Effector CD4-positive, alpha-beta T cell (primary cell): ENCODE results near the gene PPP1R27.

Experiments used
- DNase-seq: peaks from one replicate; pipeline ENCODE4 v3.0.0-alpha.2; 2020

The PPP1R27 gene

DNA sequence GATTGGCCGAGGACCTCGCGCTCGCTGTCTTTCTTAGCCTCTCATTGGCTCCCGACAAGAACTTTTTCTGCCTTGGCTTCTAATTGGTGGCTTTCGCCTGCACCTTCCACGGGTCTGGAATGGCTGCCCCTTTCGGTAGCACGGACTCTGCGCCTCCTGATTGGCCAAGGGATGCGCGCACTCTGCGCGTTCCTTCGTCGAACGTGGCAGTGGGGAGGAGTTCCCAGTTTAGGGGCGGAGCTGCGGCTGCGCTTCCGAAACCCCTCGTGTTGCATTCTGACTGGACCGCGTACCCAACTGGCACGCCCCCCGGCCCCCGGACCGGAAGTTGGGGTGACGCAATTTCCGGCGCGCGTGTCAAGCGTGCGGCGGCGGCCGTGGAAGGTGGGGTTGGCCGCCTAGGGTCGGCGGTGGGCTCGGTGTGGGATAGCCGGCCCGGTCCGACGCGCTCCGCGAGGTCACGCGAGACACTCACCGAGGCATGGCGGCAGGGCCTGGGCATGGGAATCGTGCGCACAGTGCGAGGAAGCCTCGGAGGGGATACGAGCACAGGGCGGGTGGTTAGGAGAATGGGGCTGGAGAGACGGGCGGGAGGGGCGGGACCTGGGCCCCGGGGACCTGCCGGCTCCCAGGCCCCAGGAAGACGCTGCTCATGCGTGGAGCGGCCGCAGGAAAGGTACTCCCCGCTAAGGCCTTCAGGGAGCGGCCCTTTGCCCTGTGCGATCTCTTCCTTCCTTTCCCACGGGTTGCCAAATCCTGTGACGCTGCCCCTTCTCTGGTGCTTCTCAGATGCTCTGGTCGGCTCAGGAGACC, 26.1 kb upstream of the PPP1R27 start:
- DNase-seq: peak; percentile 98

DNA sequence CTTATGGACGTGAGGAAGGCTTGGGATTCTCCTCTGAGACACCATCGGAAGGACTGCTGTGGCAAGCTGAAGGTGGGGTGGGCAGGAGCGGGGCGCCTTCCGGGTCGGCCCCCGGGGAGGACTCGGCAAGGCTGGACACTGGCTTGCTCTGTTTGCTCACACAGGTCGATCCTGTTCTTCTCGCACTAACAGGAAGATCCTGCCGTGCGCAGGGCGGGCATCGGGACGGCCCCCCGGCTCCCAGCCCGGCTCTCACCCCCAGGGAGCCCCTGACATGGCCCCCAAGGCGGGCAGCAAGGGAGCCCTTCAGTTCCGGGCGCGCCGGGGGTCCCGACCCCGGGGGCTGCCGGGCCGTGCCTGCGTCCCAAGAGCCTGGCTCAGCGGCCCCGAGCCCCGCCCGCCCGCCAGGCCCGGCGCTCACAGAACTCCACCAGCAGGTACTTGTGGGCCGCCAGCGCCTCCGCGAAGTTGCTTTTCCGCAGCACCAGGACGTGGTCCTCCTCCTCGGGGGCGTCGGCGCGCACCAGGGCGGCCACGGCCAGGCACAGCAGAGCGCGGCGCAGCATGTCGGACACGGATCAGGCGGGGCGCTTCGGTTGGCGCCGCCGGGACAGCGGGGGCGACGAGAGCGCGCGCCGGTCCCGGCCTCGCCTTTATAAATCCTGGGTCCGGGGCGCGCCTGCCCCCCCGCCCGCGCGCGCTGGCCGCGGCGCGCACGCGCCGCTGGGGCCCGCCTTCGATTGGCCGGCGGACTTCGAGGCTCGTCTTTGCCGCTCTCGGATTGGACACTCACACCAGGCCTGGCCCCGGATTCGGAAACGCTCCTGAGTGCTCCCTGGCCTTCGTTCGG, 25.3 kb upstream of the PPP1R27 start, which contains the start of gene P4HB:
TSS of gene P4HB (minus strand) at position 630 of the 850 bp plus-strand sequence. CDS start at position 566, 64 bp downstream.
- no peak for DNase-seq

DNA sequence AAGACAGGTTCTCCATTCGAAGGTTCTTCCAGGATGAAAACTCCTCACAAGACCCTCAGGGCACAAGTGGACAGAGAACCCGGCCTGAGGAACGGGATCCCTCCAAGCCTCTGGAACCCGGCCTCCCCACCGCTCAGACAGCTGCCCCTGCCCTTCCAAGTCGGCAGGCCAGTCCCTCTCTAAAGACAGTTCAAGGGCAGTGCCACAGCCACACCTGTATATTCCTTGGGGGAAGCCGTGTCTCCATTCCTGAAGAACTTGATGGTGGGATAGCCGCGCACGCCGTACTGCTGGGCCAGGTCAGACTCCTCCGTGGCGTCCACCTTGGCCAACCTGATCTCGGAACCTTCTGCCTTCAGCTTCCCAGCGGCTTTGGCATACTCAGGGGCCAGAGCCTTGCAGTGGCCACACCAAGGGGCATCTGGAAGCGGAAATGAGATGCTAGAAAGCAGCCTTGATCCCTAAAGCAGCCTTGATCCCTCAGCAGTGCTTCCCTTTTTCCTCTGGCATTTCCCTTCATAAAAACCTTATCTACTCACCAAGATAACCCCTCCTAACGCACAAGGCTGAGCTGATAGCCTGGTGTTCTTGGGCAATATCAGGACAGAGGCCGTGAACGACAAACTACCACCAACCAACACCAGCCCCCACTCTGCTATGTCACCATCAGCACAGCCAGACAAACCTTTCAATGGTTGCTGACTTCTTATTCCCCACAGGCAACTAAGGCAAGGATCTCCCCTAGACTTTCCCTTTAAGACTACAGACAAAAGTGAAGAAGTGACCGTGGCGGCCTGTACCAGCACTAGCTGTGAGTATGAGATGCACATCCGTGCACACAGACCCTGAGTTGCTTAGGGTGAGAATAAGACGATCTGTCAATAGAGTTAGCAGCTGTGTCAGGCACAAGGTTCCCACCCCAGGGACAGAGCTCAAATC, 24.4 kb upstream of the PPP1R27 start:
- DNase-seq: no peak

DNA sequence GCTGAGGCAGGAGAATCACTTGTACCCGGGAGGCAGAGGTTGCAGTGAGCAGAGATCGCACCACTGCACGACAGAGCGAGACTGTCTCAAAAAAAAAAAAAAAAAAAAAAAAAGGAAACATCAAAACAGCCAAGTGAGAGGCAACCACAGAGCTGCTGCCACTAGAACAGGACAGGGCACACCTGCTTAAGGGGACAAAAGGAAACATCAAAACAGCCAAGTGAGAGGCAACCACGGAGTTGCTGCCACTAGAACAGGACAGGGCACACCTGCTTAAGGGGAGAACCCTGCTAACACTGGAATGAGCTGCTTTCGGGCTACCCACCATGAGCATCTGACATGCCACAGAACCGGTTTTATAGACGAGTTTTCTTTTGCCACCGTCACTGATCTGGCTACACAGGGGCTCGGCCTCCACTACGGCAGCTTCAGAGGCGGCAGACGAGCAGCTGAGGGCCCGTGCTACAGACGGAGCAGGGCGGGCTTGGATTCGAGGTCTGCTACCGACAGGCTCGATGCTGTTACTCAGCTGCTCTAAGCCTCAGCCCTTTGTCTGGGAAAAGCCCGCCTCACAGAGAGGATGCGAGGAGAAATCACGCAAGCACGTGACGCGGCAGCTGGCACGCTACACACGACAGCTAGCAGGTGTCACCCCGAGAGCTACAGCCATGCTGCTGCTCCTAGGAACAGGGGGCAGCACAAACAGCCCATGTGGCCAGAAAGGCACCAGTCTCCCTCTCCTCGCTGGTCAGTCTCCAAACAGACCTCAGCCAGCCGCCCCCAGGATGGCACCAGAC, 23.5 kb upstream of the PPP1R27 start:
- DNase-seq: no peak

DNA sequence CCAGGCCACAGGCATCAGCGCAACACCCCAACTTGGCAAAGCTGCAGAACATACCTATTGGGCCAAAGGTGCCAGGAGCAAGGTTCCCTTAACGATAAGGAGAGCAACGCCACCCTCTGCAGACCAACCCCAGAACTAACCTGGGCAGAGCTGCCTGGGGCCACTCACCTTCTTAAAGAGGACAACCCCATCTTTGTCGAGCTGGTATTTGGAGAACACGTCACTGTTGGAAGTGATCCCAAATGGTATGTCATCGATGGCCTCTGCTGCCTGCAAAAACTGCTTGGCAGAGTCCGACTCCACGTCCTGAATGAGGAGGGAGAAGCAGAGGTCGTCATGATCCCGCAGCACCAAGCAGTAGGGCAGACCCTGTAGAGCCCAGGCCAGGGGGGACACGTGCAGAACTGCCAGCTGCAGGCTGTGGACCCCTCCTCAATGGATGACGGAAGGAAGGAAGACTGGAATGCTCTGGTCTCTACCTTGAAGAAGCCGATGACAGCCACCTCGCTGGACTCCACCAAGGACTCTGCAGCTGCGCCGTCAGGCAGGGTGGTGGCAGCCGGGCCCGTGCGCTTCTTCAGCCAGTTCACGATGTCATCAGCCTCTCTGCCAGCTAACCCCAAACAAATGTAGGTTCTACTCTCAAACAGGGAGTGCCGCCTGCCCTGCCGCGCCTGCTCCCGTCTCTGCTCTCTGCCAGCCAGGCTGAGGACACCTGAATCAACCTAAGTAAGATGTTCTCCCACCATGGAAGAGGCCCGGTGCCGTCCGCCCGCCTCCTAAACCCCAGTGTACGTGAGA, 20.3 kb upstream of the PPP1R27 start:
- DNase-seq: no peak

DNA sequence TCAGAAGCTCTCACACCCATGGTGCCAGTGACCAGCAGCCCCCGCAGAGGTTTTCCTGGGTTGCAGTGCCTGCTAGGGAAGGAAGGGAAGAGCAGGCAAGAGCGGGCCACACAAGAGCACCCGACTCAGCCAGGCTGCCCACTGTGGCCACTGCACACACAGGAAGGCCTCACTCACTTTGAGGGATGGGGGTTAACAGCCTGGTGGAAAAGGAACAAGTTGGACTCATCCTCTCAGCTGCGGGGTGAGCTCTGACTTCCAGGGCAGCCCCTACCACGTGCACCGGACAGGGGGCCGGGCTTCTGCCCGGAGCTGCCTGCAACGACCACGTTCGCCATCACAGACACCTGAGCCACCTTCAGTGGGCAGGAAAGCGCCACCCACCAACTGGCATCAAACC, 17.4 kb upstream of the PPP1R27 start:
- DNase-seq: no peak

DNA sequence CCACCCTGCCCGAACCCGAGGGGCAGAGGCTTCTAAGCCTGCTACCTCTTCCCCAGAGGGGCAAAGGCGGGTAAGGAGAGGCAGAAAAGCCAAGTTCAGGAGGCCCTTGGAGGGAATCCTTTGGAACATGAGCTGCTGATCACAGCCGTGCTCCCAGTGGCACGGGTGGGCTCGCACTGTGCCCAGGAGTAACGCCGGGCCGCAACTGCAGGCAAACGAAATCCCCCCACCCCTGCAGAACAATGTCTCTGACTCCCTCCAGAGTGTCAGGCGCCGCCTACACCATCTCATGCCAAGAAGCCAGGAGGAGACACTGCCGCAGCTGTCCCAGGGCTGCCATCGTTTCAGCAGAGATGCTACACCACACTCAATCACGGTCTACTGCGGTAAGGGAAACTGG, 16.6 kb upstream of the PPP1R27 start:
- DNase-seq: no peak

DNA sequence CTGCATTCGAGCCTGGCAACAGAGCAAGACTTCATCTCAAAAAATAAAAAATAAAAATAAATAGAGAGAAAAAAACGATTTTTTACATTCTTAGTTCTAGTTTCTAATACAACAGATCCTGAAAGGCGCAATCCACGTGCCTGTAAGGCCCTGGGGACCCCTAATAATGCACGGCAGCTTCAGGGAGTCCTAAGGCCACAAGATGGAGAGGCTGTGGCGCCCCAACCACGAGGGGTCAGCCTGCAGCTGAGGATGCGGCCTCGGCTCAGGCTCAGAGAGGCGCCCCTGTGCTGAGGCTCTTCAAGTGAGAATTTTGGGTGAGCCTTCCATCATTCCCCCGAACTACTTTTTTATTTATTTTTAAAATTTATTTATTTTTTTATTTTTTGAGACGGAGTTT, 14.6 kb upstream of the PPP1R27 start:
- DNase-seq: no peak

DNA sequence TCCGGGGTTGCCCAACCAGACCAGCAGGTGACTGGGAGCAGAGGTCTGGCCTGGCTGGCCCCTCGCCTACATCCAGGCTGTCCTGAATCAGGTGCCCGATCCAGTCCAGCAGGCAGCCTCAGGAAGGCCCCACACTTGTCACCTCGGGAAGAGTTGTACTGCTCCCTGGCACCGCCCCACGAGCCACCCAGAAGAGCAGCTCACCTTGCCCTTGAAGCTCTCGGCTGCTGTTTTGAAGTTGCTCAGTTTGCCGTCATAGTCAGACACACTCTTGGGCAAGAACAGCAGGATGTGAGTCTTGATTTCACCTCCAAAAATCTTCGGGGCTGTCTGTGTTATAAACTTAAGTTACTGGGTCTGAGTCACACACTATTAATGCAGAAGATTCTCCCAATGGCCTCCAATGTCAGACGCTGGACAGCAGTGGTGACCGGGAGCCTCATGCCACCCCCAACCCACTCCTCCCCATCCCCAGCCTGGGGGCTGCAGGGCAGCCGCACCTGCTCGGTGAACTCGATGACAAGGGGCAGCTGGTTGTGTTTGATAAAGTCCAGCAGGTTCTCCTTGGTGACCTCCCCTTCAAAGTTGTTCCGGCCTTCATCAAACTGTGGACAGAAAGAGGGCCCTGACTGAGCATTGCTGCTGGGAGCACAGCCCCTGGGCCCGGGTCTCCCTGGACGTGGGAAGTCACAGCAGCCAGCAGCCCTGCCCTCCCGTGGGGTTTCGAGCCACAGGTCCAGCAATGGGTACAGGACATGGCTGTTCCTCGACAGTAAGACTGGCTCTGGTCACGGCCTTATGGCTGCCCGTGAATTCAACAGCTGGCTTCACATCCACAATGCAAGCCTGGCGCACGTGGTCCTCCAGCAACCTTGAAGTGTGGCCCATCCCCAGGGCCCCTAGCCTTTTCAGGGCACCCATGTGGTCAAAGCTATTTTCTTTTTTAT, 12.2 kb upstream of the PPP1R27 start:
- no peak for DNase-seq

DNA sequence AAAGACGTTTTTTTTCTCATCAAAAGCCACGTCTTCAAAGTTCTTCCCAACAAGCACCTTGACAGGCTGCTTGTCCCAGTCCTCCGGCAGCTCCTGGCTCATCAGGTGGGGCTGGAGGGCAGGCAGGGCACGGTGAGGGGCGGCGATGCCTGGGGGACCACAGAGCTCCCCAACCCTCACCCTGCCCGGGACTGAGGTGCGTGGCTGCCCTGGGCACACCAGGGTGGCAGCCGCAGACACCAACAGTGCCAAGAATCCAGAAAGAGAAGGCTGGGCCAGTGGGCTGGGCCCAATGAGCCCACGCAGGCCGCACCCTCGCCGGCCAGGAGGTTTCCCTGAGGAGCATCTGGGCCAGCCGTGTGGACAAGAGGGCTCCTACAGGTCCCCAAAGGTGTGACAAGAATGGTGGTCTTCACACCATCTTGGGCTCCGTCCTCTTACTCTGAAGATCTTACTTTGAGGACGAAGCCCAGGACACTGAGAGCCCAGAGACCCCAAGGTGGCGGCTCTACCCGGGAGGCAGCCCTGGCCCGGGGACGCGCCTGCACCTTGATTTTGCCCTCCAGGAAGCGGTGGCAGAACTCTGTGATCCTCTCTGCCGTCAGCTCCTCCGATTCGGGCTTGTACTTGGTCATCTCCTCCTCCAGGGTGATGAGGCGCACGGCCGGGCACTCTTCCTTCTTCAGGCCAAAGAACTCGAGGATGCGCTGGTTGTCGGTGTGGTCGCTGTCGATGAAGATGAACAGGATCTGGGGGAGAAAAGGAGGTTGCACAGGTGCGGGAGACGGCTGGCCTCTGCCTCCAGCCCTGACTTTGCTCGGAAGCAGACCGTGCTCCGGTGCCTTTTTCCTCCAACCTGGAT, 11.3 kb upstream of the PPP1R27 start:
- no peak for DNase-seq

DNA sequence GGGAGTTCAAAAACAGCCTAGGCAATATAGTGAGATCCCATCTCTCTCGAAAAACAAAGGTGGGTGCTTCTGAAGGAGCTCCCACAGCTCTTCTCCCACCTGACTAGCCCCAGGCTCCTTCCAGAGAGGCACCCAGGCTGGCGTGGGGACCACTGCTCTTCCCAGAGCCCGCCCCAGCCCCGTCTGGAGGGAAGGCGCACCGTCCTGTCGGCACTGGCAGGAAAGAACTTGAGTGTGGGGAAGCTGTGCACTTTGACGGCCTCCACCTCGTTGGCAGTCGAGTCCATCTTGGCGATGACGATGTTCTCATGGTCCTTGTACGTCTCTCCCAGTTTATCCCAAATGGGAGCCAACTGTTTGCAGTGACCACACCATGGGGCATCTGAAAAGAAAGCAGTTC, 10.5 kb upstream of the PPP1R27 start:
- no peak for DNase-seq

DNA sequence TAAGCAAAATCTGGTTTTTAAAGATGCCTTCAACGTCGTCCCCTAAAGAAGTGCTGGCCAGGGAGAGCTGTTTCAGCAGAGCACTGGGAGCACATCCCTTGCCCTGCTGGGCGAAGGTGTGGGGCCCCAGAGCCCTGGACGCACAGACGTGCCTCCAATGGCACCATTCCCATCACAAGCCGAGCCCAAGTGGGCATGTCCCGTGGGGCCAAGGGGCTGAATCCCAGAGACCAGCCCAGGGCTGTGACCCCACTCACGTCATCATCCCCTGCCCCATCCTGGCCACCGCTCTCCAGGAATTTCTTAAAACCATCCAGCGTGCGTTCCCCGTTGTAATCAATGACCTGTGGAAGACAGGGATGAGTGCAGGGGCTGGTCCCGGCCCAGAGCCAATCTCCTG, 10.0 kb upstream of the PPP1R27 start:
- DNase-seq: no peak

DNA sequence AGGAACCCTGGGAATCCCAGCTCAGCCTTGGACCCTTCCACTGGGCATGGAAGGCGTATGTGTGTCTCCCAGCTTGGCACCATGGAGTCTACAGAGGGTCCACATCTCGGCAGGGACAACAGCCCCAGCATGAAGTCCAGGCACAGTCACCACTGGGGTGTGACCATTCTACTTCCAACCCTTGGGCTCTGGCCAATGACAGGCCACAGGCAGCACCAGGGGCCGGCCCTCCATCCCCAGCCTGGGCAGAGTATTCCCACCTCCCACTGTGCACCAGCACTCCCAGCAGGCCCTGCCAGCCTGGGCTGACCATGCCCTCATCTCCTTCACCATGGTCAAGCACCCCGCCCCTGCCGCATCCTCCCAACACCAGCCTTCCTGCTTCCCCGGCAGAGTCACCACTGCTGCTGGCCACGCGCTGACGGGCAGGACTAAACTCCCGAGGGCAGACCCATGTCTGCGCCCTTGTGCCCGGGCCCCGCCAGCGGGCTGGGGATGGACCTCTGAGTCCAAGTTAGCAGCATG, 9.5 kb upstream of the PPP1R27 start:
- DNase-seq: no peak

DNA sequence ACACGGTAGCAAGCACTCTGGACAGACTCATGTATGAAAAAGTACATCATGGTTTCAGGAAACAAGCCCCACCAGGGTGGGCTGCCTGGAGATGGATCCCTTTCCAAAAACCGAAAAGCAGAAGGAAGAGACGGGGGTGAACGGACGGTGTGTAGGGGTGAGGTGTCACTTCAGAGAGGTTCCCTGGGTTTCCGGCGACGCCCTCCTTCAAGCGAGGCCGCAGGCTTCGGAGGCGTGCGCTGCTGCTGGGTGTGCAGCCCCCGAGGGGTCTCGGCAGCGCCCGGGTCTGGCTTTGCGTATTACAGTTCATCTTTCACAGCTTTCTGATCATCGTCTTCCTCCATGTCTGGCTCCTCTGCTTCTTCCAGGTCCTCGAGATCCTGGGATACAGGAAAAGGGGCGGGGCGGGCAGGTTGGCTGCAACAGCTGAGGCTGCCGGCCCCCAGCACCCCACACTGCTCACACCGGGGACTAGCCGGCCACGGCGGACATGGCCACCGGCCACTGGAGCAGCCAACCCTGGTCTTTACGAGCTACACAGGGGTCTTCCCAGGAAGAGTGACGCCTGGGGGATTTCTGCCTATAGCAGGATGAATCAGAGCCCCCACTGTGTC, 9.0 kb upstream of the PPP1R27 start:
- no peak for DNase-seq

DNA sequence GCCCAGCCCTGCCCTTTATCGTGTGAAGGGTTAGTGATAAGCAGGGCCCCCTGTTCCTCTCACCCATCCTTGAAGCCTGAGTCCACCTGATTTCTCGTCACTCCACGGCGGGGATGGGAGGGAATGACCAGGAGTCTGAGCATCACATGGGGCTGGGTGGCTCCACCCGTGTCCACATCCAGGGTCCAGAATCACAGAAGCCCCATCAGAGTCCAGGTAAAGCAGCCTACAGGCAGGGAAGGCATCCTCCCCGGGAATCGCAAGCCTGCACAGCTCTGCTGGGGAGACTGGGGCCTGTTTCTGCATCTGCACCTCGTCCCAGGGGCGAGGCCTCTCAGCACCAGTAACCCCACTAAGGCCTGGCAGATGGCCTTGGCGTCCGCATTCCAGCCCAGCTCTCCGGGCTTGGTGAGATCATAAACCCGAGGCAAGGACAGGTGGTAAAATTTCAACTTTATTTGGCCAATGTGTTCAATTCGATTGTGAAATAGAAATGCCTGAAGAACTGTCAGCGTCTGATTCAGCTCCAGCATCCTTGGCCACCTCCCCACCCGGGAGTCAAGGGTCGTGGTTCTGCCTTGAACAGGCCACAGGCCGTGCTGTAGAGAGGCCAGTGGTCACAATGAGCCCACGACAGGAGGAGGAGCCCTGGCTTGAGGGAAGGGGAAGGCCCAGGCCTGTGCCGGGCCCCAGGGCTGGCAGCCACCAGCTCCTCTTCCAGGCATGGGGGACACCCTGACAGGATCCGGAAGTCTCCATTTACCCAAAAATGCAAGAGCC, 8.1 kb upstream of the PPP1R27 start:
- DNase-seq: no peak

DNA sequence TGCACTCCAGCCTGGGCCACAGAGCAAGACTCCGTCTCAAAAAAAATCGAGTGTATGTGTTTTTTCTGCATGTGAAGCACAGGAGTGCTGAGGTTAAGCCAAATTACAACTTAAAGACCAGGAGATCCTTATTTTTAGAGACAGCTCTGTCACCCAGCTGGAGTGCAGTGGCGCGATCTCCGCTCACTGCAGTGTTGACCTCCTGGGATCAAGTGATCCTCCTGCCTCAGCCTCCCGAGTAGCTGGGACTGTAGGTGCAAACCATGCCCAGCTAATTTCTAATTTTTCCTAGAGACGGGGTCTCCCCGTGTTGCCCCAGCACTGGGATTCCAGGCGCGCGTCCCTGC, 7.5 kb upstream of the PPP1R27 start:
- DNase-seq: no peak

DNA sequence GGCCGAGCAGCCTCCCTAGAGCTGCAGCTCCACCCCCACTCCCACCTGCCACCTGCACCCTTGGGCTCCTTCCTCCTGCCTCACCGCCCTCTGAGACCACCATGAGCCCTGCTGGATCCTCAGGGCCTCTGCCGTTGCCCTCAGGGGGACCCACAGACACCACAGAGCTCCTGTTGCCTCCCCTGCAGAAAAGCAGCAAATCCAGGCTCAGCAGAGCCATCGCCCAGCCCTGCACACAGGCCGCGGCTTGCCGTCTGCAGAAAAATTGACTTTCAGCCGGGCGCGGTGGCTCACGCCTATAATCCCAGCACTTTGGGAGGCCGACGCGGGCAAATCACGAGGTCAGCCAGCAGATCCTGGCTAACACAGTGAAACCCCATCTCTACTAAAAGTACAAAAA, 7.0 kb upstream of the PPP1R27 start:
- DNase-seq: no peak
